Ishikawa (cell line): ENCODE data around the gene SMIM26.

ENCODE experiments used
- CEBPB ChIP-seq: IDR thresholded peaks from 2 replicates; pipeline ENCODE4 v1.6.1; 2012
- CREB1 ChIP-seq: IDR thresholded peaks from 2 replicates; pipeline ENCODE4 v1.6.1; 2012; ENCODE audit warnings: low read depth
- EP300 ChIP-seq: IDR thresholded peaks from 2 replicates; pipeline ENCODE4 v1.6.1; 2012; ENCODE audit warnings: borderline replicate concordance
- RAD21 ChIP-seq: IDR thresholded peaks from 2 replicates; pipeline ENCODE4 v1.6.1; 2012; ENCODE audit warnings: low read depth
- TAF1 ChIP-seq: IDR thresholded peaks from 2 replicates; pipeline ENCODE4 v1.6.1; 2012; ENCODE audit warnings: low read depth, mild to moderate bottlenecking
- TCF12 ChIP-seq: IDR thresholded peaks from 2 replicates; pipeline ENCODE4 v1.6.1; 2012; ENCODE audit warnings: low read depth
- TEAD4 ChIP-seq: IDR thresholded peaks from 2 replicates; pipeline ENCODE4 v1.6.1; 2012
- YY1 ChIP-seq: IDR thresholded peaks from 2 replicates; pipeline ENCODE4 v1.6.1; 2012; ENCODE audit warnings: low read depth
- ZBTB7A ChIP-seq: IDR thresholded peaks from 2 replicates; pipeline ENCODE4 v1.6.1; 2012; ENCODE audit warnings: low read depth
- TF ChIP-seq, protein P1 (sequence below): IDR thresholded peaks from 2 replicates; pipeline ENCODE4 v1.6.1; 2012; ENCODE audit warnings: low read depth, mild to moderate bottlenecking
- TF ChIP-seq, protein P2 (sequence below): IDR thresholded peaks from 2 replicates; pipeline ENCODE4 v1.6.1; 2012
- TF ChIP-seq, protein P3 (sequence below): IDR thresholded peaks from 2 replicates; pipeline ENCODE4 v1.6.1; 2012

DNA sequence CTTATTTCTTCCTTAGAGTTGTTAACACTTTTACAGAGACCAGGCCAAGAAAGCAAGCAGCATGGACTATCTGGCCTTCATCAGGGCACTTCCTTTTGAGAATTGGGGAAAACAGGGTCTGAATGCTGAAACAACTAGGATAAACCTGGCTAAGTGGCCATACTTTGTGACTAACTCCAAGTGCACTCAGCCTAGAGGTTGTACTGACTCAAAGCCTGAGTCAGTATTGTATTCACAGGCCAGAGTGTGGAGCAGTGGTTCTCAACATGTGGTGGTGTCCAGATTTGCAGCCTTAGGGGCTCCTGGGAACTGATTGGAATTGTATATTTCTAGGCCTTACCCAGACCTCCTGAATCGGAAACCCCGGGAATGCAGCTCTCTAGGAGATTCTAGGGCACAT is 39.4 kb upstream of the SMIM26 start:
- TF ChIP-seq, protein P1, sequence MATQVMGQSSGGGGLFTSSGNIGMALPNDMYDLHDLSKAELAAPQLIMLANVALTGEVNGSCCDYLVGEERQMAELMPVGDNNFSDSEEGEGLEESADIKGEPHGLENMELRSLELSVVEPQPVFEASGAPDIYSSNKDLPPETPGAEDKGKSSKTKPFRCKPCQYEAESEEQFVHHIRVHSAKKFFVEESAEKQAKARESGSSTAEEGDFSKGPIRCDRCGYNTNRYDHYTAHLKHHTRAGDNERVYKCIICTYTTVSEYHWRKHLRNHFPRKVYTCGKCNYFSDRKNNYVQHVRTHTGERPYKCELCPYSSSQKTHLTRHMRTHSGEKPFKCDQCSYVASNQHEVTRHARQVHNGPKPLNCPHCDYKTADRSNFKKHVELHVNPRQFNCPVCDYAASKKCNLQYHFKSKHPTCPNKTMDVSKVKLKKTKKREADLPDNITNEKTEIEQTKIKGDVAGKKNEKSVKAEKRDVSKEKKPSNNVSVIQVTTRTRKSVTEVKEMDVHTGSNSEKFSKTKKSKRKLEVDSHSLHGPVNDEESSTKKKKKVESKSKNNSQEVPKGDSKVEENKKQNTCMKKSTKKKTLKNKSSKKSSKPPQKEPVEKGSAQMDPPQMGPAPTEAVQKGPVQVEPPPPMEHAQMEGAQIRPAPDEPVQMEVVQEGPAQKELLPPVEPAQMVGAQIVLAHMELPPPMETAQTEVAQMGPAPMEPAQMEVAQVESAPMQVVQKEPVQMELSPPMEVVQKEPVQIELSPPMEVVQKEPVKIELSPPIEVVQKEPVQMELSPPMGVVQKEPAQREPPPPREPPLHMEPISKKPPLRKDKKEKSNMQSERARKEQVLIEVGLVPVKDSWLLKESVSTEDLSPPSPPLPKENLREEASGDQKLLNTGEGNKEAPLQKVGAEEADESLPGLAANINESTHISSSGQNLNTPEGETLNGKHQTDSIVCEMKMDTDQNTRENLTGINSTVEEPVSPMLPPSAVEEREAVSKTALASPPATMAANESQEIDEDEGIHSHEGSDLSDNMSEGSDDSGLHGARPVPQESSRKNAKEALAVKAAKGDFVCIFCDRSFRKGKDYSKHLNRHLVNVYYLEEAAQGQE = no peak
- TF ChIP-seq YY1 (no peak), EP300 (no peak), TAF1 (no peak), TEAD4 (no peak), CEBPB (no peak), RAD21 (no peak), TCF12 (no peak), CREB1 (no peak), ZBTB7A (no peak)
- TF ChIP-seq, protein P2, sequence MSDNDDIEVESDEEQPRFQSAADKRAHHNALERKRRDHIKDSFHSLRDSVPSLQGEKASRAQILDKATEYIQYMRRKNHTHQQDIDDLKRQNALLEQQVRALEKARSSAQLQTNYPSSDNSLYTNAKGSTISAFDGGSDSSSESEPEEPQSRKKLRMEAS = no peak
- TF ChIP-seq, protein P3, sequence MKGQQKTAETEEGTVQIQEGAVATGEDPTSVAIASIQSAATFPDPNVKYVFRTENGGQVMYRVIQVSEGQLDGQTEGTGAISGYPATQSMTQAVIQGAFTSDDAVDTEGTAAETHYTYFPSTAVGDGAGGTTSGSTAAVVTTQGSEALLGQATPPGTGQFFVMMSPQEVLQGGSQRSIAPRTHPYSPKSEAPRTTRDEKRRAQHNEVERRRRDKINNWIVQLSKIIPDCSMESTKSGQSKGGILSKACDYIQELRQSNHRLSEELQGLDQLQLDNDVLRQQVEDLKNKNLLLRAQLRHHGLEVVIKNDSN = no peak
